H1 (cell line): Measurements from ENCODE around the gene CRPPA.

ENCODE experiments used
- CBX8 ChIP-seq: fragments of 300-800, 300-1000 bp; sonication (generic); IDR thresholded peaks from 2 replicates; pipeline ENCODE4 v1.7.1; 2016; ENCODE audit warnings: low read depth, low read length, borderline replicate concordance
- CHD7 ChIP-seq: fragments of 300-600 bp; sonication (generic); IDR thresholded peaks from 2 replicates; pipeline ENCODE4 v1.7.1; 2012; ENCODE audit warnings: low read length, moderate library complexity, mild to moderate bottlenecking, inconsistent platforms; ENCODE audit not compliant: insufficient replicate concordance
- MAX ChIP-seq: IDR thresholded peaks from 2 replicates; pipeline ENCODE4 v1.6.1; 2012; ENCODE audit warnings: inconsistent platforms

DNA sequence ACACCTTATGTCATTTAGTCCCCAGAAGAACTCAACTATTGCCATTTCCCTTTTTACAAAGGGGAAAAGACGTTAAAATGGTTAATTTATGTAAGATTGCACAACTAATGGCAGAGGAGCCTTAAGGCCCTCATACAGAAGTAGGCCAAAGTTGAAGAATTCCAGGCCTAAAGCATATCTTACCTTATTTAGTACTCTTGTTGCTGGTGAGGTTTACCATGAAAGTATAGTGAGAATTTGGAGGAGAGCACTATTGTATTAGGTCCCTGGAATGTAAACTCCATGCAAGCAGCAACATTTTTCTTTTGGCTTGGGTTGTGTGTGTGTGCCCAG is 731 bp upstream of the CRPPA start:
- TF ChIP-seq MAX (no peak), CHD7 (no peak), CBX8 (no peak)
